H1 (cell line): Measurements from ENCODE around the gene RCSD1. TPM values are rescaled to one million over a fixed set of nuclear protein-coding genes. Genes with fewer than 3 reads are reported as not detected.

Experiments used
- CTCF ChIA-PET: fragments of 300-600 bp; sonication (Branson Sonifier 250); formaldehyde crosslinking; loops from one replicate; lab custom pipeline; 2021; ENCODE audit not compliant: partially characterized antibody; lab: Charles Lee
- POLR2A ChIA-PET: fragments of 300-600 bp; sonication (Branson Sonifier 250); formaldehyde crosslinking; loops from one replicate; lab custom pipeline; 2021; ENCODE audit warnings: inconsistent platforms; ENCODE audit not compliant: partially characterized antibody; lab: Charles Lee
- DNase-seq, 2 experiments: peaks; one replicate each; pipeline versions ENCODE4 v3.0.0 to v3.0.0-alpha.2; 2010 to 2022; ENCODE audit warnings: low spot score in 2 of 2, low read depth in 1 of 2, mixed read lengths in 1 of 2
- FAIRE-seq: peaks from 2 replicates; lab custom pipeline; 2011; peaks lifted over from hg19 to GRCh38; lab: Jason Lieb, UNC
- H2AFZ ChIP-seq: 2 replicates; pipeline ENCODE4 v1.8.1; 2012; ENCODE audit warnings: low read length, inconsistent platforms
- H2AK5ac ChIP-seq: 2 replicates; pipeline ENCODE4 v1.6.1; 2013; ENCODE audit warnings: low read depth, low read length
- H2BK120ac ChIP-seq: replicated peaks from 2 replicates; pipeline ENCODE3; 2013; ENCODE audit warnings: low read depth, low read length, inconsistent platforms
- H2BK12ac ChIP-seq: 2 replicates; pipeline ENCODE4 v1.6.1; 2013; ENCODE audit warnings: low read depth, low read length
- H2BK15ac ChIP-seq: 2 replicates; pipeline ENCODE4 v1.6.1; 2013; ENCODE audit warnings: low read length
- H2BK20ac ChIP-seq: 2 replicates; pipeline ENCODE4 v1.6.1; 2013; ENCODE audit warnings: low read length
- H2BK5ac ChIP-seq: 2 replicates; pipeline ENCODE4 v1.6.1; 2013; ENCODE audit warnings: low read depth, low read length
- H3K14ac ChIP-seq: 2 replicates; pipeline ENCODE4 v1.6.1; 2013; ENCODE audit warnings: inconsistent platforms; ENCODE audit not compliant: insufficient read length
- H3K18ac ChIP-seq: 2 replicates; pipeline ENCODE4 v1.6.1; 2013; ENCODE audit warnings: low read length; ENCODE audit errors: extremely low read depth
- H3K23ac ChIP-seq: 2 replicates; pipeline ENCODE4 v1.6.1; 2013; ENCODE audit warnings: inconsistent platforms; ENCODE audit not compliant: insufficient read length
- H3K23me2 ChIP-seq: 2 replicates; pipeline ENCODE4 v1.6.1; 2013; ENCODE audit warnings: low read depth, low read length
- H3K27ac ChIP-seq: 2 replicates; pipeline ENCODE4 v1.6.1; 2011; ENCODE audit warnings: low read depth, low read length, inconsistent platforms
- H3K27me3 ChIP-seq, 4 experiments: replicated peaks in 1 of 4; 1 replicate in 1 of 4; 2 replicates in 3 of 4; pipeline versions ENCODE4 v1.6.1 to v1.8.1; 2011 to 2013; ENCODE audit warnings: low read length in 3 of 4, mild to moderate bottlenecking in 3 of 4, inconsistent platforms in 2 of 4, mixed read lengths in 2 of 4, moderate library complexity in 1 of 4; ENCODE audit not compliant: control insufficient read depth in 3 of 4, insufficient read depth in 3 of 4; ENCODE audit errors: extremely low read depth in 1 of 4
- H3K36me3 ChIP-seq, 4 experiments: 2 replicates each; pipeline versions ENCODE4 v1.6.1 to v1.8.1; 2011 to 2013; ENCODE audit warnings: mild to moderate bottlenecking in 4 of 4, low read length in 3 of 4, moderate library complexity in 2 of 4, control low read depth in 1 of 4, inconsistent platforms in 1 of 4; ENCODE audit not compliant: insufficient read depth in 4 of 4, control insufficient read depth in 2 of 4
- H3K4ac ChIP-seq: replicated peaks from 2 replicates; pipeline ENCODE3; 2013; ENCODE audit warnings: low read length, low read depth, mixed read lengths, inconsistent platforms; ENCODE audit not compliant: insufficient read length
- H3K4me1 ChIP-seq, 4 experiments: replicated peaks in 1 of 4; 1 replicate in 1 of 4; 2 replicates in 3 of 4; pipeline versions ENCODE4 v1.6.1 to v1.8.1; 2011 to 2013; ENCODE audit warnings: low read length in 3 of 4, inconsistent platforms in 2 of 4, mixed read lengths in 1 of 4; ENCODE audit not compliant: insufficient read depth in 4 of 4, control insufficient read depth in 3 of 4
- H3K4me2 ChIP-seq, 2 experiments: 2 replicates each; pipeline versions ENCODE4 v1.6.1 to v1.8.1; 2011 to 2013; ENCODE audit warnings: low read depth in 2 of 2, low read length in 2 of 2, control low read depth in 1 of 2, inconsistent platforms in 1 of 2, mild to moderate bottlenecking in 1 of 2; ENCODE audit not compliant: insufficient read depth in 1 of 2
- H3K4me3 ChIP-seq, 4 experiments: fragments of 200-600, 300-600 bp in 1 of 4; sonication (generic), shearing (Covaris generic), sonication (Bioruptor Twin) in 1 of 4; 2 replicates each; pipeline versions ENCODE4 v1.5.1 to v1.8.1; 2011 to 2016; ENCODE audit warnings: low read length in 4 of 4, low read depth in 3 of 4, control low read depth in 2 of 4, inconsistent platforms in 2 of 4, mild to moderate bottlenecking in 2 of 4, mixed read lengths in 1 of 4, moderate library complexity in 1 of 4; ENCODE audit not compliant: insufficient read depth in 2 of 4; ENCODE audit errors: extremely low read depth in 1 of 4
- H3K56ac ChIP-seq: replicated peaks from 2 replicates; pipeline ENCODE3; 2013; ENCODE audit warnings: low read depth, mild to moderate bottlenecking, mixed read lengths, low read length, inconsistent platforms; ENCODE audit not compliant: insufficient read length
- H3K79me1 ChIP-seq: 2 replicates; pipeline ENCODE4 v1.6.1; 2013; ENCODE audit warnings: low read depth, low read length, control low read depth
- H3K79me2 ChIP-seq, 2 experiments: 2 replicates each; pipeline versions ENCODE4 v1.6.1 to v1.8.1; 2012 to 2013; ENCODE audit warnings: low read length in 2 of 2, mild to moderate bottlenecking in 2 of 2, inconsistent platforms in 1 of 2; ENCODE audit not compliant: insufficient read depth in 2 of 2, control insufficient read depth in 1 of 2
- H3K9ac ChIP-seq, 4 experiments: replicated peaks in 1 of 4; 1 replicate in 1 of 4; 2 replicates in 3 of 4; pipeline versions ENCODE4 v1.6.1 to v1.8.1; 2011 to 2013; ENCODE audit warnings: low read depth in 3 of 4, low read length in 3 of 4, control low read depth in 2 of 4, mild to moderate bottlenecking in 2 of 4, moderate library complexity in 2 of 4, inconsistent platforms in 1 of 4; ENCODE audit errors: extremely low read depth in 1 of 4
- H3K9me3 ChIP-seq, 2 experiments: 2 replicates each; pipeline versions ENCODE4 v1.6.1 to v1.8.1; 2012 to 2013; ENCODE audit warnings: mild to moderate bottlenecking in 2 of 2, moderate library complexity in 2 of 2, control low read depth in 1 of 2, inconsistent platforms in 1 of 2, low read depth in 1 of 2, low read length in 1 of 2, mixed read lengths in 1 of 2; ENCODE audit not compliant: insufficient read depth in 2 of 2
- H4K20me1 ChIP-seq, 2 experiments: replicated peaks in 1 of 2; 2 replicates each; pipeline versions ENCODE3 to v1.8.1; 2011 to 2013; ENCODE audit warnings: inconsistent platforms in 2 of 2, low read length in 2 of 2, mild to moderate bottlenecking in 1 of 2; ENCODE audit not compliant: insufficient read depth in 2 of 2, control insufficient read depth in 1 of 2
- H4K5ac ChIP-seq: 2 replicates; pipeline ENCODE4 v1.6.1; 2013; ENCODE audit warnings: low read length, low read depth, mixed read lengths, inconsistent platforms; ENCODE audit not compliant: insufficient read length
- H4K8ac ChIP-seq: 2 replicates; pipeline ENCODE4 v1.8.0; 2013; ENCODE audit warnings: mild to moderate bottlenecking, moderate library complexity, low read length, inconsistent platforms; ENCODE audit not compliant: insufficient read depth; ENCODE audit errors: extremely low read depth
- H4K91ac ChIP-seq: replicated peaks from 2 replicates; pipeline ENCODE3; 2013; ENCODE audit warnings: low read length, mixed read lengths, inconsistent platforms; ENCODE audit not compliant: insufficient read length
- CREB1 ChIP-seq: IDR thresholded peaks from 2 replicates; pipeline ENCODE4 v1.6.1; 2012; ENCODE audit warnings: inconsistent platforms
- EGR1 ChIP-seq: IDR thresholded peaks from 2 replicates; pipeline ENCODE4 v1.6.1; 2011; ENCODE audit warnings: low read depth, low read length, borderline replicate concordance
- FOSL1 ChIP-seq: IDR thresholded peaks from 2 replicates; pipeline ENCODE4 v1.6.1; 2011; ENCODE audit warnings: mild to moderate bottlenecking, low read depth, low read length, moderate library complexity; ENCODE audit not compliant: insufficient read depth
- MAFK ChIP-seq: IDR thresholded peaks from 2 replicates; pipeline ENCODE4 v1.6.1; 2012; ENCODE audit warnings: low read depth, mild to moderate bottlenecking, improper control_type of control experiment, low read length
- NANOG ChIP-seq: IDR thresholded peaks from 2 replicates; pipeline ENCODE4 v1.6.1; 2011; ENCODE audit warnings: low read length, low read depth, mild to moderate bottlenecking, inconsistent platforms; ENCODE audit not compliant: insufficient read depth, poor library complexity, severe bottlenecking
- RNF2 ChIP-seq: fragments of 200-900, 300-1000 bp; sonication (generic); IDR thresholded peaks from 2 replicates; pipeline ENCODE4 v1.7.1; 2016; ENCODE audit warnings: borderline replicate concordance, low read depth, mild to moderate bottlenecking, antibody characterized with exemption, low read length; ENCODE audit not compliant: poor library complexity, severe bottlenecking; ENCODE audit errors: missing control alignments
- WGBS, 2 experiments: shearing (Covaris generic) in 1 of 2; methylation state at CpG; one replicate each; pipeline versions ENCODE4 v1.1.6 to v1.1.7; 2013 to 2015; ENCODE audit warnings: low lambda C conversion rate in 2 of 2, mixed read lengths in 2 of 2, inconsistent platforms in 1 of 2, low coverage in 1 of 2, missing lambda C conversion rate in 1 of 2; ENCODE audit not compliant: insufficient replicate concordance in 2 of 2, insufficient coverage in 1 of 2, insufficient read length in 1 of 2; ENCODE audit errors: extremely low coverage in 1 of 2, missing lambda C conversion rate in 1 of 2; 5-methylcytosine and 5-hydroxymethylcytosine counted together
- polyA plus RNA-seq, 7 experiments: library from polyadenylated mRNA; depleted of rRNA in 3 of 7; stranded (reverse) in 5 of 7; unstranded in 2 of 7; fragments of >200 nt in 5 of 7; fragments of 200-250 nt in 2 of 7; gene quantifications; 1 replicate in 5 of 7; 2 replicates in 1 of 7; 4 replicates in 1 of 7; pipeline versions ENCODE4 v1.2.1 to v1.2.3, GENCODE V29; 2011 to 2013; ENCODE audit warnings: missing spikeins in 2 of 7, mixed read lengths in 2 of 7
- total RNA-seq: library from RNA; stranded (reverse); fragmentation: NEBNext Ultra II Directional; extraction: Animal tissue kit (Norgen Biotek cat#: 25700); gene quantifications from 2 replicates; pipeline ENCODE4 v1.2.1, GENCODE V29; 2021

RCSD1 gene
- total and polyA plus RNA-seq, 2 of the 8 experiments (the other 6 are each of a cell fraction or from before 2014, with no cell fraction given), result 0.47 to 0.69 TPM

DNA sequence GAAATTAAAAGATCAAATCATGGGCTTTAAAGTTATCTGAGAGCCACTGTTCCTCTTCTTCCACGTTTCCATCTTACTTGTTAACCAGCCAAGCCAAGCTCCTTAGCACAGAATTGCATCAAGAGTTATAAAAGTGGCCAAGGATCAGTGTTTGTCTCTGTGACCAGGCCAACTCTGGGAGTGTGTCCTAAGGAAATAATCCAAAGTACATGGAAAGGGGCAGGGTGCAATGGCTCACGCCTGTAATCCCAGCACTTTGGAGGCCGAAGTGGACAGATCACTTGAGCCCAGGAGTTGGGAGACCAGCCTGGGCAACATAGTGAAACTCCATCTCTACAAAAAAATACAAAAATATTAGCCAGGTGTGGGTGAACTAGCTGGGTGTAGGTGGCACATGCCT, 81.8 kb downstream of the RCSD1 start:
- Histone ChIP-seq H3K27ac (no peak overlapping the region), H3K9me3 (no peaks in the 10 kb centered on the region), H3K18ac (no peak overlapping the region), H3K4ac (no peak overlapping the region), H4K20me1 (no peaks in the 10 kb centered on the region), H2BK120ac (no peak overlapping the region), H3K27me3 (peaks cover 0 to 13% (median 9%) of the 10 kb centered on the region in 4 experiments; a peak in 6 of 7 replicates), H4K8ac (no peak overlapping the region), H2BK20ac (no peak overlapping the region), H2BK5ac (no peak overlapping the region), H2BK15ac (no peak overlapping the region), H3K23me2 (peaks cover 6% of the 10 kb centered on the region), H2BK12ac (no peak overlapping the region), H2AK5ac (no peak overlapping the region), H3K56ac (no peak overlapping the region), H3K79me1 (no peaks in the 10 kb centered on the region), H3K4me2 (no peak overlapping the region), H3K79me2 (no peaks in the 10 kb centered on the region), H4K91ac (no peak overlapping the region), H3K23ac (no peak overlapping the region), H3K4me3 (no peak overlapping the region), H3K9ac (no peak overlapping the region), H2AFZ (no peak overlapping the region), H4K5ac (no peak overlapping the region), H3K14ac (no peak overlapping the region), H3K4me1 (peaks cover 0 to 3% (median under 1%) of the 10 kb centered on the region in 4 experiments; a peak in 3 of 7 replicates), H3K36me3 (no peaks in the 10 kb centered on the region)
- 79% methylated on average over 3 of the region's 3 CpGs; no CpG with 5 or more reads in 1 of the 2 experiments for WGBS, 2 experiments
- ChIA-PET CTCF (interaction anchor here (1.0 kb wide), 1 partner anchor 8 kb away, joined by 3 read pairs; no protein-coding TSS in a partner anchor), POLR2A (no interaction called here)
- no peak for FAIRE-seq
- TF ChIP-seq CREB1 (no peak), EGR1 (no peak), MAFK (no peak), NANOG (no peak), FOSL1 (no peak), RNF2 (no peak)
- DNase-seq, result no peak
